Left colon (tissue), 2 donors: Measurements from ENCODE around the gene C20orf144. TPM values are rescaled to one million over a fixed set of nuclear protein-coding genes. Genes with fewer than 3 reads are reported as not detected.

Experiments used
- ATAC-seq: fragments of 200-7000 bp; cut with Tn5 transposase; one replicate; pipeline ENCODE4 v1.9.1; 2020; ENCODE audit warnings: mild to moderate bottlenecking, moderate library complexity
- DNase-seq, 2 donors: peaks; one replicate each; pipeline ENCODE4 v3.0.0-alpha.2; 2020
- intact Hi-C, 2 donors: fragments of 100-400 bp; cut with DNase I in 1 of 2; cut with micrococcal nuclease in 1 of 2; formaldehyde crosslinking; loops; one replicate each; pipeline versions ENCODE4 v1.11.2 to v1.14.0; 2022; cut with DNase I, micrococcal nuclease
- total RNA-seq, 2 donors: library from RNA; stranded (reverse); fragmentation: NEBNext Ultra II Directional; extraction: Animal tissue kit (Norgen Biotek cat#: 25700); gene quantifications; one replicate each; pipeline ENCODE4 v1.2.1, GENCODE V29; 2021
- donor health status: DM: no; HTN: no; CAD: no.
- donor health status: DM: yes; HTN: yes; CAD: no.

C20orf144 gene
- total RNA-seq, 2 donors from 2014 or later, result not detected

GRCh38 chr20:33703498-33704137 lies 41.5 kb downstream of the C20orf144 start:
- intact Hi-C loops, result no loop called here
- ATAC-seq (no peak), DNase-seq (no peak)

- DNase-seq, result no peak
- ATAC-seq, result no peak
- intact Hi-C loops, result no loop called here
These were observed 42.2 kb downstream of the C20orf144 start for GRCh38 chr20:33704197-33704924.

- DNase-seq, result no peak
- intact Hi-C loops, result no loop called here
- no peak for ATAC-seq
These were observed 45.5 kb downstream of the C20orf144 start for GRCh38 chr20:33707668-33708067.

DNA sequence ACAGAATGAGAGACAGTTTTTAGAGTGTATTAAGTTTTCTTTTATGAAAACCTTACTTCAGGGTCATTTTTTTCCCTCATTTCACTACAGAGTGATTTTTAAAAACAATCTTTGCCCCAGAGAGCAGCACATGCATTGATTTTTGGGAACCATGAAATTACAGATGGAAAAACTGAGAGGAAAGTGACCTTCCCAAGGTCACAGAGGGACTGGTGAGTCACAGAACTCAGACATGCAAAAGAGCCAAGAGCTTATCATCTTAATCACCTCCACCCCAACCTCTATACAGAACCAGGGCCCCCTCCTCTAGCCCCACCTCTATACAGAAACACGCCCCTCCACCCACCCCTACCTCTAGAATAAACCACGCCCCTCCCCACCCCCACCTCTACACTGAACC lies 47.3 kb downstream of the C20orf144 start:
- DNase-seq (no peak), ATAC-seq (peak; percentile 33)
- intact Hi-C loops, result no loop called here

DNA sequence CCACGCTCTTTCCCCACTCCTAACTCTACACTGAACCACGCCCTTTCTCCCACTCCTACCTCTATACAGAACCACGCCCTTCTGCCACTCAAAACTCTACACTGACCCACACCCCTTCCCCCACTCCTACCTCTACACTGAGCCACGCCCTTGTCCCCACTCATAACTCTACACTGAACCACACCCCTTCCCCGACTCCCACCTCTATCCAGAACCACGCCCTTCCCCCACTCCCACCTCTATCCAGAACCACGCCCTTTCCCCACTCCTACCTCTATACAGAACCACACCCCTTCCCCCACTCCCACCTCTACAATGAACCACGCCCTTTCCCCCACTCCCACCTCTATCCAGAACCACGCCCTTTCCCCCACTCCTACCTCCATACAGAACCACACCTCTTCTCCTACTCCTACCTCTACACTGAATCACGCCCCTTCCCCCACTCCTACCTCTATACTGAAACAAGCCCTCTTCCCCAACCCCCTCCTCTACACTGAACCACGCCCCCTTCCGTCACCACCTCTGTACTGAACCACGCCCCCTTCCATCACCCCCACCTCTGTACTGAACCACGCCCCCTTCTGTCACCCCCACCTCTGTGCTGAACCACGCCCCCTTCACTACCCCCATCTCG lies 47.9 kb downstream of the C20orf144 start:
- ATAC-seq (peak; percentile 58), DNase-seq (no peak)
- intact Hi-C loops, result no loop called here

- DNase-seq, result no peak
- intact Hi-C loops, result no loop called here
- peak; percentile 52 for ATAC-seq
These were observed 48.7 kb downstream of the C20orf144 start for GRCh38 chr20:33710681-33711445.

DNA sequence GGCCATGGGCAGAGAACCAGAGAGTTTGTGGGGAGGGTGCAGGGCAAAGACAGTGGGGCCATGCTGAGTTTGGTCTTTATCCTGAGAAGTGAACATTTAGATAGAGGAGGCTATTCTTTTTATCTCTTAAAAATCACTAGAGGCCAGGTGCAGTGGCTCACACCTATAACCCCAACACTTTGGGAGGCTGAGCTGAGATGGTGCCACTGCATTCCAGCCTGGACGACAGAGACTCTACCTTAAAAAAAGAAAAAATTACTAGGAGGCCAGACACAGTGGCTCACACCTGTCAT lies 49.3 kb downstream of the C20orf144 start:
- DNase-seq (no peak), ATAC-seq (no peak)
- intact Hi-C loops, result no loop called here

Other genes starting within 250 kb of the C20orf144 start
- 1 to 10 TPM; 4.0 to 8.3 TPM for gene SNTA1, start 218.6 kb upstream of the C20orf144 start, total RNA-seq
- gene CBFA2T2, start 172.2 kb upstream of the C20orf144 start, total RNA-seq, result 10 to 100 TPM; 26.9 to 27.3 TPM
- 1 to 10 TPM; 3.5 to 3.8 TPM for gene ACTL10, start 4.6 kb downstream of the C20orf144 start, total RNA-seq
- gene NECAB3, start 12.1 kb downstream of the C20orf144 start, total RNA-seq, result 10 to 100 TPM; 38.5 to 54.1 TPM
- gene E2F1, start 24.1 kb downstream of the C20orf144 start, total RNA-seq, result 1 to 10 TPM; 2.6 to 5.9 TPM
- 10 to 100 TPM; 13.4 to 22.2 TPM for gene PXMP4, start 58.0 kb downstream of the C20orf144 start, total RNA-seq
- gene ZNF341, start 69.7 kb downstream of the C20orf144 start, total RNA-seq, result 1 to 10 TPM; 4.2 to 4.9 TPM
- 100 to 1,000 TPM; 166 to 233 TPM for gene CHMP4B, start 149.0 kb downstream of the C20orf144 start, total RNA-seq